ENCODE measurements around the gene CA10. TPM values are rescaled to one million over a fixed set of nuclear protein-coding genes. Genes with fewer than 3 reads are reported as not detected.

The CA10 gene
- total RNA-seq, 2 experiments from 2014 or later: not detected

DNA sequence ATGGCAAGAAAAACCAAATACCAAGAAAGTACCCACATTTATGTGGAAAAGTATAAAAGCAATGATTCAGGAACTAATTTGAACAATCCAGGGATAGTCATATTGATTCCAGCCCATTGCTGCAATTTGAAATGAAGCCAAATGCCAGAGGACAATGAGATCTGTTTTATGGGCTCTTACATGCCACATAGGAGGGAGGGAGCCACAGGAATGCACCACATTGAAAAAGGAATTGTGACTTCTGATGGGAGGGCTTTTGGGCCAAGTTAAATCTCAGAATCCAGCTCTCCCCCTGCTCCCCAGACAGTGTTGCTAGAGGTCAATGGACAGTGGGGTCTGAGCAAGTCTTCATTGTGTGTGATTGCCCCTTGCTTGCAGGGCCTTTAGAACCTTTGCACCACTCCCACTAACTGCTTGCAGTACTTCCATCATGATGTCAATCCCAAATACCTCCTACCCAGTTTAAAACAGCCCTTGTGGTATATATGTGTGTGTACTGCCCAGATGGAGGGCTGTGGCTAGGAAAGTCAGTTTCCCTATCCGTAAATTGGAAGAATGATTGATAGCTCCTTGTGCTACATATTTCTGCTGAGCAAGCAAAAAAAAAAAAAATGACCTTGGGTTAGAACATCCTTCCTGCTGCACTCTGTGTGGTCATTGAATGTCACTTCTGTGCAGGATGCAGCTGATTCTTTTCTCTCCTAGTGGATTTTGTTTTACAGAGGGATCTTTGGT lies 491.4 kb downstream of the CA10 start:
- no peaks in the 10 kb centered on the region for H3K36me3 Mint-ChIP-seq (ENCODE audit: low read depth)
- H3K27me3 ChIP-seq (ENCODE audit: control insufficient read depth in 1 of 2, insufficient read depth in 2 of 2, low read length in 2 of 2): peaks cover 0 to 4% of the 10 kb centered on the region in 2 experiments
- intact Hi-C loops (cut with DNase I, micrococcal nuclease): no loop called here
- H3K4me3 Mint-ChIP-seq: no peak overlapping the region
- no peak overlapping the region for H3K27ac Mint-ChIP-seq
- ChIA-PET CTCF (no interaction called here), POLR2A (no interaction called here)
- no peaks in the 10 kb centered on the region for H3K9me3 Mint-ChIP-seq
- H3K4me1 Mint-ChIP-seq (ENCODE audit: low read depth): no peaks in the 10 kb centered on the region
- H3K4me3 ChIP-seq (ENCODE audit: low read length): no peak overlapping the region
- no peak overlapping the region for H3K27ac ChIP-seq (ENCODE audit: low read depth in 1 of 2, low read length in 2 of 2)
- DNase-seq: no peak
- ATAC-seq (ENCODE audit: poor library complexity): no peak
- no peaks in the 10 kb centered on the region for H3K36me3 ChIP-seq (ENCODE audit: insufficient read depth, low read length)
- peaks cover 0 to 11% of the 10 kb centered on the region in 2 experiments for H3K9me3 ChIP-seq (ENCODE audit: control insufficient read depth in 1 of 2, insufficient read depth in 1 of 2, low read length in 2 of 2)
- no peaks in the 10 kb centered on the region for H3K4me1 ChIP-seq (ENCODE audit: insufficient read depth, low read length)
- H3K27me3 Mint-ChIP-seq: peaks cover 24% of the 10 kb centered on the region
- no peak for TF ChIP-seq CTCF (IDR thresholded peaks at IDR 0.05)

DNA sequence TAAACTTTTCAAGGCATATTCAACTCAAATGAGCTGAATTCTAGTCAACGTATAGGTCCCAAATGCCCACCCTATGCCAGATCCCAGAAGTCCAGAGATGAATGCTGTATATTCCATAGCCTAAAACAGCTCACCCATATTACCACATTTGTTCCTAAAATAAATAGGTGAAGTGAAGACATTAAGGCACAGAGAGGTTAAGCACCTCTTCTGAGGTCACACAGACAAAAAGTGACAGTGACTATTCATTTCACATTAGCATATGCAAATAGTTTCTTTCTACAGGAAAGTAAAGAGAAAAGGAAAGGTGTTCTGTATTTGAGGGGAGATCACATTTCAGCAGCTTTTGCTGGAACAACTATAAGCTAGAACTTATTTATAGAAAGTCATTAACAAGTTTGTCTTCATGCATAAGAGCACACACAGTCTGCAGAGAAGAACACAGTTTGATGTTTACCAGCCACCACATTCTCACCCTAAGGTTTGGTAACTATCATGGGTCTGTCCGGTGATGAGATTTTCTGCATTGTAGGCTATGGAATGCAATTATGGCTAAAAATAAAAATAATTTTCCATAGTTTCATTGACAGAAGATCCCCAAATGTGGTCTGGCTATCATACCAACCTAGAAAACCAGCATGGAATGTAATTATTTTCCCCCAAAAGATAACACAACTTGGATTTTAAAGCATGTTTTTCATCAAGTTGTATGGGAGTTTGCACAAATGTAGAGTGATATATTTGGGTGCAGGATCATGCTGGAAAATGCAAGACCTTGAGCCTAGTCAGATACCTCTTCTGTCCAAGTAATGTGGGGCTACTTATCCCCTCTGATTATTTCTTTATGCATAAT lies 496.1 kb downstream of the CA10 start:
- no peak for DNase-seq
- Histone ChIP-seq H3K27ac (ENCODE audit: low read depth in 1 of 2, low read length in 2 of 2) (no peak overlapping the region), H3K9me3 (ENCODE audit: control insufficient read depth in 1 of 2, insufficient read depth in 1 of 2, low read length in 2 of 2) (no peaks in the 10 kb centered on the region), H3K4me3 (ENCODE audit: low read length) (no peak overlapping the region), H3K36me3 (ENCODE audit: insufficient read depth, low read length) (no peaks in the 10 kb centered on the region), H3K27me3 (ENCODE audit: control insufficient read depth in 1 of 2, insufficient read depth in 2 of 2, low read length in 2 of 2) (peaks cover 4 to 8% of the 10 kb centered on the region in 2 experiments), H3K4me1 (ENCODE audit: insufficient read depth, low read length) (no peaks in the 10 kb centered on the region)
- no peak overlapping the region for H3K4me3 Mint-ChIP-seq
- CTCF ChIA-PET: interaction anchor here (0.5 kb wide), 1 partner anchor 13 kb away, joined by 3 read pairs; no protein-coding TSS in a partner anchor
- intact Hi-C loops (cut with DNase I, micrococcal nuclease): no loop called here
- no peak overlapping the region for H3K27ac Mint-ChIP-seq
- no peak for ATAC-seq (ENCODE audit: poor library complexity)
- no peak for TF ChIP-seq CTCF (IDR thresholded peaks at IDR 0.05)
- no peaks in the 10 kb centered on the region for H3K4me1 Mint-ChIP-seq (ENCODE audit: low read depth)
- POLR2A ChIA-PET: no interaction called here
- no peaks in the 10 kb centered on the region for H3K9me3 Mint-ChIP-seq
- peaks cover 29% of the 10 kb centered on the region for H3K27me3 Mint-ChIP-seq
- H3K36me3 Mint-ChIP-seq (ENCODE audit: low read depth): no peaks in the 10 kb centered on the region

GRCh38 chr17:51661403-51661802 lies 497.1 kb downstream of the CA10 start:
- intact Hi-C loops (cut with DNase I, micrococcal nuclease): no loop called here
- Mint-ChIP-seq H3K9me3 (no peaks in the 10 kb centered on the region), H3K4me3 (no peak overlapping the region), H3K4me1 (ENCODE audit: low read depth) (no peaks in the 10 kb centered on the region), H3K27ac (no peak overlapping the region), H3K27me3 (peaks cover 29% of the 10 kb centered on the region), H3K36me3 (ENCODE audit: low read depth) (no peaks in the 10 kb centered on the region)
- ChIA-PET POLR2A (no interaction called here), CTCF (no interaction called here)
- no peaks in the 10 kb centered on the region for H3K9me3 ChIP-seq (ENCODE audit: control insufficient read depth in 1 of 2, insufficient read depth in 1 of 2, low read length in 2 of 2)
- no peaks in the 10 kb centered on the region for H3K36me3 ChIP-seq (ENCODE audit: insufficient read depth, low read length)
- DNase-seq (no peak), ATAC-seq (ENCODE audit: poor library complexity) (no peak)
- H3K4me3 ChIP-seq (ENCODE audit: low read length): no peak overlapping the region
- H3K27me3 ChIP-seq (ENCODE audit: control insufficient read depth in 1 of 2, insufficient read depth in 2 of 2, low read length in 2 of 2): peaks cover 4 to 8% of the 10 kb centered on the region in 2 experiments
- H3K27ac ChIP-seq (ENCODE audit: low read depth in 1 of 2, low read length in 2 of 2): no peak overlapping the region
- no peak for TF ChIP-seq CTCF (IDR thresholded peaks at IDR 0.05)
- H3K4me1 ChIP-seq (ENCODE audit: insufficient read depth, low read length): no peaks in the 10 kb centered on the region
